GM12873 (cell line): ENCODE results near the gene CASP2.

Experiments
- CTCF ChIP-seq: IDR thresholded peaks from 2 replicates; pipeline ENCODE4 v1.5.1; 2012; ENCODE audit warnings: low read depth, mild to moderate bottlenecking, moderate library complexity, low read length, control low read depth; ENCODE audit not compliant: insufficient read depth; ENCODE audit errors: missing control alignments

Gene CASP2

GRCh38 chr7:143341842-143342241 is 53.7 kb downstream of the CASP2 start:
- TF ChIP-seq CTCF, result no peak

GRCh38 chr7:143343596-143343995 is 55.4 kb downstream of the CASP2 start:
- no peak for TF ChIP-seq CTCF

GRCh38 chr7:143345428-143345900 is 57.3 kb downstream of the CASP2 start:
- peak; percentile 51 for TF ChIP-seq CTCF

GRCh38 chr7:143346018-143346417 is 57.9 kb downstream of the CASP2 start:
- TF ChIP-seq CTCF, result no peak

GRCh38 chr7:143347950-143348349 is 59.8 kb downstream of the CASP2 start:
- TF ChIP-seq CTCF, result no peak

GRCh38 chr7:143351060-143351459 is 62.9 kb downstream of the CASP2 start:
- no peak for TF ChIP-seq CTCF

GRCh38 chr7:143351574-143351973 is 63.4 kb downstream of the CASP2 start:
- no peak for TF ChIP-seq CTCF
